Chondrocyte (in vitro differentiated cells): Measurements from ENCODE around the gene SLCO3A1. TPM values are rescaled to one million over a fixed set of nuclear protein-coding genes. Genes with fewer than 3 reads are reported as not detected.

Experiments
- DNase-seq: peaks from one replicate; pipeline ENCODE4 v3.0.0; 2021; ENCODE audit warnings: mixed read lengths, low spot score
- H3K27ac Mint-ChIP-seq: one replicate; pipeline ENCODE4 v1.8.0; 2021; ENCODE audit warnings: mild to moderate bottlenecking, moderate library complexity, mixed read lengths; ENCODE audit not compliant: unreplicated experiment
- H3K27me3 Mint-ChIP-seq: 2 replicates; pipeline ENCODE4 v1.8.0; 2021; ENCODE audit warnings: low read depth, mixed read lengths
- H3K36me3 Mint-ChIP-seq: 2 replicates; pipeline ENCODE4 v1.8.0; 2021; ENCODE audit warnings: low read depth, mixed read lengths
- H3K4me1 Mint-ChIP-seq: 2 replicates; pipeline ENCODE4 v1.8.0; 2021; ENCODE audit warnings: low read depth, mild to moderate bottlenecking, mixed read lengths
- H3K4me3 Mint-ChIP-seq: one replicate; pipeline ENCODE4 v1.8.0; 2021; ENCODE audit warnings: mild to moderate bottlenecking, moderate library complexity, mixed read lengths; ENCODE audit not compliant: unreplicated experiment
- H3K9me3 Mint-ChIP-seq: 2 replicates; pipeline ENCODE4 v1.8.0; 2021; ENCODE audit warnings: low read depth, mixed read lengths
- total RNA-seq: library from RNA; stranded (reverse); gene quantifications from 3 replicates; pipeline ENCODE4 v1.2.1, GENCODE V29; 2021
- TF ChIP-seq, protein P1 (sequence below): fragments of 200-600 bp; sonication (generic); IDR thresholded peaks from 2 replicates; pipeline ENCODE4 v1.5.0; 2021; ENCODE audit warnings: antibody characterized with exemption, mild to moderate bottlenecking, moderate library complexity

Gene SLCO3A1
- total RNA-seq, 1 donor from 2014 or later: 3.7 TPM

DNA sequence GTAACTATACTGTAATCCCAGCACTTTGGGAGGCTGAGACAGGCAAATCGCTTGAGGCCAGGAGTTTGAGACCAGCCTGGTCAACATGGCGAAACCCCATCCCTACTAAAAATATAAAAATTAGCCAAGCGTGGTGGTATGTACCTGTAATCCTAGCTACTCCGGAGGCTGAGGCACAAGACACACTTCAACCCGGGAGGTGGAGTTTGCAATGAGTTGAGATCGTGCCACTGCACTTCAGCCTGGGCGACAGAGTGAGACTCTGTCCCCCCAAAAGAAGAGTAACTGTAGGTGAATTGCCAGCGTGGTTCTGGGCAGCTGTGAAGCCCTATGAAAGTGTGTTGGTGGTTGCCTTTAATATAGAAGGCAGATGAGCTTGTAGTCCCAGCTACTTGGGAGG, 95.9 kb downstream of the SLCO3A1 start:
- H3K4me3 Mint-ChIP-seq: no peak overlapping the region
- H3K4me1 Mint-ChIP-seq: peaks cover 4% of the 10 kb centered on the region
- H3K27me3 Mint-ChIP-seq: peaks cover 37% of the 10 kb centered on the region
- TF ChIP-seq, protein P1, sequence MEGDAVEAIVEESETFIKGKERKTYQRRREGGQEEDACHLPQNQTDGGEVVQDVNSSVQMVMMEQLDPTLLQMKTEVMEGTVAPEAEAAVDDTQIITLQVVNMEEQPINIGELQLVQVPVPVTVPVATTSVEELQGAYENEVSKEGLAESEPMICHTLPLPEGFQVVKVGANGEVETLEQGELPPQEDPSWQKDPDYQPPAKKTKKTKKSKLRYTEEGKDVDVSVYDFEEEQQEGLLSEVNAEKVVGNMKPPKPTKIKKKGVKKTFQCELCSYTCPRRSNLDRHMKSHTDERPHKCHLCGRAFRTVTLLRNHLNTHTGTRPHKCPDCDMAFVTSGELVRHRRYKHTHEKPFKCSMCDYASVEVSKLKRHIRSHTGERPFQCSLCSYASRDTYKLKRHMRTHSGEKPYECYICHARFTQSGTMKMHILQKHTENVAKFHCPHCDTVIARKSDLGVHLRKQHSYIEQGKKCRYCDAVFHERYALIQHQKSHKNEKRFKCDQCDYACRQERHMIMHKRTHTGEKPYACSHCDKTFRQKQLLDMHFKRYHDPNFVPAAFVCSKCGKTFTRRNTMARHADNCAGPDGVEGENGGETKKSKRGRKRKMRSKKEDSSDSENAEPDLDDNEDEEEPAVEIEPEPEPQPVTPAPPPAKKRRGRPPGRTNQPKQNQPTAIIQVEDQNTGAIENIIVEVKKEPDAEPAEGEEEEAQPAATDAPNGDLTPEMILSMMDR: no peak
- peaks cover 2% of the 10 kb centered on the region for H3K9me3 Mint-ChIP-seq
- no peak for DNase-seq
- no peak overlapping the region for H3K27ac Mint-ChIP-seq
- H3K36me3 Mint-ChIP-seq: no peaks in the 10 kb centered on the region

DNA sequence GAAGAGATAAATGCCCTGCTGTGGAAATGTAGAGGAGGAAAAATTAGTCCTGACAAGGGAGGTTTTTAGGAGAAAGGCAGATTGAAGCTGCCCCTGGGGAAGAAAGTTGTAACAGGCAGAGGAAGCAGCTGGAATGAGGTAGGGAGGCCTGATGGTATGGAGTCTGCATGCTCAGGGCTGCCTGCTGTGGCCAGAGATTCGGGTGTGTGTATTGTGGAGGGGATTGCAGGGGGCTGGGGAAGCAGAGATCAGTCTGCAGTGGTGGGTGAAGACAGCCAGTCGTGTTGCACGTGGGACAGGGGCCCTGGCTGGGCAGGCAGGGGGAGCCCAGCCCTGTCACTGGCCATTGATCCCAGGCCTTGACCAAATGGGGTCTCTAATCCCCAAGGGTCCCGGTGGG, 96.5 kb downstream of the SLCO3A1 start:
- TF ChIP-seq, protein P1: no peak
- Mint-ChIP-seq H3K36me3 (no peaks in the 10 kb centered on the region), H3K4me3 (no peak overlapping the region), H3K4me1 (peaks cover 4% of the 10 kb centered on the region), H3K27ac (no peak overlapping the region), H3K9me3 (peaks cover 2% of the 10 kb centered on the region), H3K27me3 (peaks cover 35% of the 10 kb centered on the region)
- no peak for DNase-seq

DNA sequence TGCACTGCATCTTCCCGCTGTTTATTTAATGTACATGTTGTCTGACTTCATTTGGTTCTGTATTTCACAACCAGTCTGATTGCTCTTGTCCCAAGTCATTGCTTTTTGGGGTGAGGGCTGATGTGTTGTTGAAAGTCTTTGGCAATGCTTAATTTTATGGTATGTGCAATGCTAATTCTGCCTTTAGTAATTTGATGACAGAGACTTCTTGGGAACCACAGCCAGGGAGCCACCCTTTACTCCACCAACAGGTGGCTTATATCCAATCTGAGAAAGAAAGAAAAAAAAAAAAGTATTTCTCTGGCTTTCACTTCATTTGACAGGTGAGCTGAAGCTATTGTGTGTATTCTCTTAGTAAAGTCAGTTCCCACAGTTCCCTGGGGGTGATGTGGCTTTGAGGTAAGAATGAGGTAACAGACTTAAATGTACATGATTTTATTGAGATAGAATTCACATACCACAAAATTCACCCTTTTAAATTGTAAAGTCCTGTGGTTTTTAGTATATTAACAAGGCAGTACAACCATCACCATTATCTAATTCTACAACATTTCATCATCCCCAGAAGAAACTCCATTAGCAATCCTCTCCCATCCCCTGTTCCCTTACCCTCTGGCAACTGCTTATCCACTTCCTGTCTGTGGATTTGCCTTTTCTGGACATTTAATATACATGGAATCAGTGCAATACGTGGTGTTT, 97.3 kb downstream of the SLCO3A1 start:
- no peak for DNase-seq
- TF ChIP-seq, protein P1: no peak

DNA sequence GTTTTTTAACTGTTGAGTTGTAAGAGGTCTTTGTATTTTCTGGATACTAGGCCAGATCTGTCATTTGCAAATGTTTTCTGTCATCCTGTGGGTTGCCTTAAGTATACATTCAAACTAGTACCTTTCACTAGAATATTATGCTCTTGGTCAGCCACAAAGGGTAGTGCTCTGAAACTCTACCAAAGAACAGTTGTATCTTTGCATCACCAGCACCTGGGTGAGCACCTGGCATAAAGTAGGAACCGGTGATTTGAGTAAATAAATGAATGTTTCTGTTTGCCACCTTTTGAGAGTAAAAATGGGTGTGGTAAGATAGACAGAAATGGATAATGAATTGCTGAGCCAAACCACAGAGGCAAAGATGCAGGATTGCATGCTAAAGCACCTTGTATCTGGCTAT, 98.7 kb downstream of the SLCO3A1 start:
- no peak for DNase-seq
- Mint-ChIP-seq H3K27me3 (peaks cover 18% of the 10 kb centered on the region), H3K4me3 (no peak overlapping the region), H3K36me3 (no peaks in the 10 kb centered on the region), H3K9me3 (no peaks in the 10 kb centered on the region), H3K4me1 (peaks cover 7% of the 10 kb centered on the region), H3K27ac (no peak overlapping the region)
- TF ChIP-seq, protein P1: no peak

More for the DNA sequence above, 97.3 kb downstream of the SLCO3A1 start:
- H3K9me3 Mint-ChIP-seq: no peaks in the 10 kb centered on the region
- no peaks in the 10 kb centered on the region for H3K36me3 Mint-ChIP-seq
- H3K4me3 Mint-ChIP-seq: no peak overlapping the region
- H3K4me1 Mint-ChIP-seq: peaks cover 4% of the 10 kb centered on the region
- H3K27me3 Mint-ChIP-seq: peaks cover 31% of the 10 kb centered on the region
- no peak overlapping the region for H3K27ac Mint-ChIP-seq

DNA sequence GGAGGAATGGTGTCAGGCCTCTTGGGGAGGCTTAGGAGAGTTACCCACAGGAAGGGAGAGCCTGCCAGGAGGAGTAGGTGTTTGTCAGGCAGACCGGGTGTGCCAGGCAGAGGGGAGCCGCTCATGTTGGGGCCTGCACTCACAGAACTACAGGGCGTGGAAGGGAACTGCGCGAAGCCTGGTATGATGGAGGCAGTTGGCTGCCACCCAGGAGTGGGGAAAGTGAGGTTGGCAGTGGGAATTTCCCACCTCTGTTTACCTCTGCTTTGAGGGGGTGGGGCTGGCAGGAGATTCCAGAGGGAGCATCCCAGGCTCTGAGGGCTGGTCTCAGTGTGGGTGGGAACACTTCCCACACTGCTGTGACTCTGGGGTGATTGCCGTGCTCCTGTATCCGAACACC, 99.9 kb downstream of the SLCO3A1 start:
- Mint-ChIP-seq H3K36me3 (no peaks in the 10 kb centered on the region), H3K9me3 (no peaks in the 10 kb centered on the region), H3K4me1 (peaks cover 2% of the 10 kb centered on the region), H3K27me3 (peaks cover 5% of the 10 kb centered on the region), H3K4me3 (no peak overlapping the region), H3K27ac (no peak overlapping the region)
- TF ChIP-seq, protein P1: no peak
- DNase-seq: no peak
